22Rv1 (cell line): ENCODE data around the gene CSNK1D.

Experiments
- CTCF ChIP-seq: fragments of 450-650 bp; IDR thresholded peaks from 2 replicates; pipeline ENCODE4 v1.5.1; 2017; ENCODE audit warnings: mild to moderate bottlenecking
- ZFX ChIP-seq: fragments of 450-650 bp; IDR thresholded peaks from 2 replicates; pipeline ENCODE4 v1.6.1; 2017; ENCODE audit warnings: antibody characterized with exemption, borderline replicate concordance

- no peak for TF ChIP-seq CTCF
- no peak for TF ChIP-seq ZFX
Measured at GRCh38 chr17:82217120-82217529, 56.4 kb downstream of the CSNK1D start.
